H9 (cell line): Measurements from ENCODE around the gene TMEM252. TPM values are rescaled to one million over a fixed set of nuclear protein-coding genes. Genes with fewer than 3 reads are reported as not detected.

ENCODE experiments used
- DNase-seq: peaks from one replicate; pipeline ENCODE4 v3.0.0-alpha.2; 2017
- H2AFZ ChIP-seq: one replicate; pipeline ENCODE4 v1.6.1; 2013; ENCODE audit warnings: mild to moderate bottlenecking, low read length, control low read depth, moderate library complexity
- H2AK5ac ChIP-seq: 2 replicates; pipeline ENCODE4 v1.6.1; 2013; ENCODE audit warnings: low read length, control low read depth, mixed read lengths; ENCODE audit not compliant: insufficient read length
- H2BK120ac ChIP-seq: one replicate; pipeline ENCODE4 v1.6.1; 2013; ENCODE audit warnings: low read depth, mild to moderate bottlenecking, low read length, control low read depth, inconsistent platforms; ENCODE audit not compliant: poor library complexity, severe bottlenecking
- H2BK12ac ChIP-seq: 2 replicates; pipeline ENCODE4 v1.6.1; 2013; ENCODE audit warnings: low read length, control low read depth, mixed read lengths, low read depth; ENCODE audit not compliant: insufficient read length
- H2BK15ac ChIP-seq: 2 replicates; pipeline ENCODE4 v1.6.1; 2013; ENCODE audit warnings: low read depth, low read length, control low read depth
- H2BK20ac ChIP-seq: one replicate; pipeline ENCODE4 v1.6.1; 2013; ENCODE audit warnings: low read depth, mild to moderate bottlenecking, low read length, control low read depth, inconsistent platforms; ENCODE audit not compliant: poor library complexity, severe bottlenecking
- H2BK5ac ChIP-seq: 2 replicates; pipeline ENCODE4 v1.6.1; 2013; ENCODE audit warnings: low read length, control low read depth, mixed read lengths; ENCODE audit not compliant: insufficient read length
- H3K14ac ChIP-seq: 2 replicates; pipeline ENCODE4 v1.6.1; 2013; ENCODE audit warnings: low read length, control low read depth; ENCODE audit not compliant: insufficient read depth
- H3K18ac ChIP-seq: 2 replicates; pipeline ENCODE4 v1.6.1; 2013; ENCODE audit warnings: low read depth, mild to moderate bottlenecking, mixed read lengths, low read length, control low read depth; ENCODE audit not compliant: insufficient read length
- H3K23ac ChIP-seq: 2 replicates; pipeline ENCODE4 v1.6.1; 2013; ENCODE audit warnings: low read length, control low read depth, mixed read lengths, low read depth; ENCODE audit not compliant: insufficient read length
- H3K23me2 ChIP-seq: 2 replicates; pipeline ENCODE4 v1.6.1; 2013; ENCODE audit warnings: low read depth, mild to moderate bottlenecking, mixed read lengths, low read length, control low read depth; ENCODE audit not compliant: insufficient read length, poor library complexity, severe bottlenecking
- H3K27ac ChIP-seq: 2 replicates; pipeline ENCODE4 v1.5.1; 2013; ENCODE audit warnings: low read length, control low read depth, mixed read lengths, low read depth; ENCODE audit not compliant: insufficient read length
- H3K27me3 ChIP-seq: 2 replicates; pipeline ENCODE4 v1.6.1; 2013; ENCODE audit warnings: low read length, control low read depth, inconsistent platforms; ENCODE audit not compliant: insufficient read depth
- H3K4ac ChIP-seq: 2 replicates; pipeline ENCODE4 v1.6.1; 2013; ENCODE audit warnings: low read depth, mild to moderate bottlenecking, control low read depth, inconsistent platforms, low read length, moderate library complexity
- H3K4me1 ChIP-seq: 2 replicates; pipeline ENCODE4 v1.6.1; 2013; ENCODE audit warnings: low read length, control low read depth, inconsistent platforms; ENCODE audit not compliant: insufficient read depth
- H3K4me2 ChIP-seq: 2 replicates; pipeline ENCODE4 v1.6.1; 2013; ENCODE audit warnings: low read length, control low read depth, mixed read lengths; ENCODE audit not compliant: insufficient read length, insufficient read depth
- H3K56ac ChIP-seq: 2 replicates; pipeline ENCODE4 v1.6.1; 2013; ENCODE audit warnings: low read depth, mild to moderate bottlenecking, mixed read lengths, low read length, control low read depth; ENCODE audit not compliant: insufficient read length
- H3K79me1 ChIP-seq: 2 replicates; pipeline ENCODE4 v1.6.1; 2013; ENCODE audit warnings: low read depth, mild to moderate bottlenecking, moderate library complexity, low read length, control low read depth, inconsistent platforms; ENCODE audit not compliant: insufficient read depth, poor library complexity, severe bottlenecking
- H3K79me2 ChIP-seq: 2 replicates; pipeline ENCODE4 v1.6.1; 2013; ENCODE audit warnings: low read length, control low read depth, inconsistent platforms; ENCODE audit not compliant: insufficient read depth
- H3K9ac ChIP-seq: 2 replicates; pipeline ENCODE4 v1.6.1; 2013; ENCODE audit warnings: low read length, control low read depth, mixed read lengths; ENCODE audit not compliant: insufficient read length; ENCODE audit errors: extremely low read depth
- H3K9me3 ChIP-seq: one replicate; pipeline ENCODE4 v1.6.1; 2013; ENCODE audit warnings: low read depth, low read length, inconsistent platforms; ENCODE audit not compliant: control insufficient read depth
- H3T11ph ChIP-seq: one replicate; pipeline ENCODE4 v1.6.1; 2013; ENCODE audit warnings: mild to moderate bottlenecking, low read length, control low read depth, inconsistent platforms
- H4K20me1 ChIP-seq: one replicate; pipeline ENCODE4 v1.6.1; 2013; ENCODE audit not compliant: control insufficient read depth, insufficient read length, insufficient read depth
- H4K5ac ChIP-seq: 2 replicates; pipeline ENCODE4 v1.6.1; 2013; ENCODE audit warnings: low read depth, mild to moderate bottlenecking, mixed read lengths, low read length, control low read depth; ENCODE audit not compliant: insufficient read length
- H4K8ac ChIP-seq: replicated peaks from 2 replicates; pipeline ENCODE4 v1.6.1; 2013; ENCODE audit warnings: low read length, control low read depth, mixed read lengths, low read depth; ENCODE audit not compliant: insufficient read length
- H4K91ac ChIP-seq: 2 replicates; pipeline ENCODE4 v1.6.1; 2013; ENCODE audit warnings: low read depth, mild to moderate bottlenecking, moderate library complexity, mixed read lengths, low read length, control low read depth; ENCODE audit not compliant: insufficient read length
- H3K27ac Mint-ChIP-seq, 3 experiments: 2 replicates in 2 of 3; 3 replicates in 1 of 3; pipeline ENCODE4 v1.8.0; 2020 to 2021; ENCODE audit warnings: mixed read lengths in 3 of 3, mild to moderate bottlenecking in 1 of 3, moderate library complexity in 1 of 3
- H3K27me3 Mint-ChIP-seq: 2 replicates; pipeline ENCODE4 v1.8.0; 2021; ENCODE audit warnings: low read depth, mild to moderate bottlenecking, moderate library complexity, mixed read lengths
- H3K36me3 Mint-ChIP-seq, 3 experiments: 2 replicates in 2 of 3; 3 replicates in 1 of 3; pipeline ENCODE4 v1.8.0; 2020 to 2021; ENCODE audit warnings: low read depth in 3 of 3, mixed read lengths in 3 of 3; ENCODE audit not compliant: insufficient read depth in 1 of 3
- H3K4me1 Mint-ChIP-seq, 2 experiments: 2 replicates each; pipeline ENCODE4 v1.8.0; 2020; ENCODE audit warnings: mixed read lengths in 2 of 2
- H3K4me3 Mint-ChIP-seq, 2 experiments: 2 replicates in 1 of 2; 3 replicates in 1 of 2; pipeline ENCODE4 v1.8.0; 2020 to 2021; ENCODE audit warnings: mild to moderate bottlenecking in 2 of 2, mixed read lengths in 2 of 2, moderate library complexity in 1 of 2
- H3K9me3 Mint-ChIP-seq, 2 experiments: 2 replicates in 1 of 2; 3 replicates in 1 of 2; pipeline ENCODE4 v1.8.0; 2020; ENCODE audit warnings: mild to moderate bottlenecking in 2 of 2, mixed read lengths in 2 of 2, moderate library complexity in 1 of 2
- CTCF ChIP-seq: fragments of 200-600 bp; sonication (generic); conservative IDR thresholded peaks from 3 replicates; pipeline ENCODE4 v1.8.0; 2021; ENCODE audit warnings: antibody characterized with exemption, mild to moderate bottlenecking
- WGBS: extraction: QIAGEN DNeasy Blood & Tissue Kit; methylation state at CpG from one replicate; pipeline ENCODE4 v1.1.7; 2013; ENCODE audit warnings: missing lambda C conversion rate, low lambda C conversion rate, mixed read lengths; ENCODE audit not compliant: insufficient read length; ENCODE audit errors: extremely low coverage; 5-methylcytosine and 5-hydroxymethylcytosine counted together
- total RNA-seq: library from RNA; stranded (reverse); gene quantifications from 2 replicates; pipeline ENCODE4 v1.2.1, GENCODE V29; 2021

The TMEM252 gene
- total RNA-seq, 1 experiment from 2014 or later = not detected

GRCh38 chr9:68555437-68556150 lies 14.9 kb upstream of the TMEM252 start:
- H3K4ac ChIP-seq = no peak overlapping the region
- no peak overlapping the region for H2BK12ac ChIP-seq
- no CpG with 5 or more reads among the region's 1 CpG for WGBS
- TF ChIP-seq CTCF = no peak
- Mint-ChIP-seq H3K4me3 (no peak overlapping the region), H3K27ac (no peak overlapping the region), H3K9me3 (no peaks in the 10 kb centered on the region), H3K27me3 (peaks cover 98% of the 10 kb centered on the region), H3K36me3 (no peaks in the 10 kb centered on the region), H3K4me1 (peaks cover 8 to 15% of the 10 kb centered on the region in 2 experiments)
- no peak overlapping the region for H2BK15ac ChIP-seq
- H3T11ph ChIP-seq = no peak overlapping the region
- H3K27ac ChIP-seq = no peak overlapping the region
- H3K4me1 ChIP-seq = no peaks in the 10 kb centered on the region
- H4K8ac ChIP-seq = no peak overlapping the region
- H3K56ac ChIP-seq = no peak overlapping the region
- H3K18ac ChIP-seq = no peak overlapping the region
- H3K14ac ChIP-seq = no peak overlapping the region
- no peak overlapping the region for H3K9ac ChIP-seq
- H4K5ac ChIP-seq = no peak overlapping the region
- no peak overlapping the region for H2BK5ac ChIP-seq
- no peaks in the 10 kb centered on the region for H4K20me1 ChIP-seq
- H3K79me2 ChIP-seq = no peaks in the 10 kb centered on the region
- no peaks in the 10 kb centered on the region; the same call in 1 of the 2 replicates for H3K27me3 ChIP-seq
- no peak overlapping the region for H2BK20ac ChIP-seq
- H2AFZ ChIP-seq = no peak overlapping the region
- H3K79me1 ChIP-seq = no peaks in the 10 kb centered on the region
- DNase-seq = no peak
- H4K91ac ChIP-seq = no peak overlapping the region
- H3K4me2 ChIP-seq = no peak overlapping the region
- H2AK5ac ChIP-seq = no peak overlapping the region
- H2BK120ac ChIP-seq = no peak overlapping the region
- H3K23ac ChIP-seq = no peak overlapping the region
- no peaks in the 10 kb centered on the region for H3K9me3 ChIP-seq
- H3K23me2 ChIP-seq = no peaks in the 10 kb centered on the region
